Stimulated activated CD8-positive, alpha-beta memory T cell treated with anti-CD3 and anti-CD28 coated beads, Interleukin-15, amount 100 ng/mL, for 48 hours (primary cell): ENCODE measurements around the gene DHX34.
"Not testable (repeated sequence)": the region's sequence is repeated elsewhere in the genome, so short reads cannot be mapped to it uniquely, and the experiment has no call there.

Experiments
- DNase-seq, 2 donors: peaks; one replicate each; pipeline ENCODE4 v3.0.0-alpha.2; 2020; ENCODE audit warnings: low read depth in 2 of 2

DHX34 gene

DNA sequence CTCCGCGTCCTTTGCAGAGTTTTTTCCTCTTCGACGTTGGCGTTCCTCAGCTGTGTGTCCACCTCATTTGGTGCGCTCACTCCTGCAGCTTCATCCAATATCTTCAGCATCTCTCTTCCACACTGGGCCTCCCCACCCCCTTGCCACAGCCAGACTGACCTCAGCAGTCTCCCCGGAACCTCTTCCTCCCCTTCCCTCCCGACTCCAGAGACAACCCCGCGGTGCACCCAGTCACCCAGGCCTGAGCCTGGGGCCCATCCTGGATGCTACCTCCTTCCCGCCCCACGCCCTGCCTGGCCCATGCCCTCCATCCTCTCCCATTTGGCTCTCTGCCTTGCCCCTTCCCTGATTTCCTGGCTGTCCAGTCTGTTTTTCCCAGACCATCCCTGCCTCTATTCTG is 25.2 kb upstream of the DHX34 start:
- no peak for DNase-seq

DNA sequence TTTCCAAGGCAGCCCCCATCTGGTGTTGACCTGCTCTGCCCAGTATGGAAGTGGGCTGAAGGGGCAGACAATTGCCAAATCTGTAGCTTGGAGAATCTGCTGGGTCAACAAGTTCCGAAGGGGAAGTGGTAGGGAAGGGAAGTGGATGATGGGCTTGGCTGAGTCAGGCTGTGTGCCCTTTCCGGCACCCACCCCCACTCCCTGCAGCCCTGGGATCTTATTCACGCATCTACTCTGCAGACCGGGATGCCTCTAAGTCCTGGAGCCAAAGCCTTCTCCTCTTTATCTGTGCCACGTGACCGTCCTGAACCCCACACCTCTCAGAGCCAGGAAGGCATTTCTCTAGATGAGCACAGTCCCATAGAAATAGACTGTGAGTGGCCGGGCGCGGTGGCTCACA is 24.6 kb upstream of the DHX34 start:
- no peak for DNase-seq

DNA sequence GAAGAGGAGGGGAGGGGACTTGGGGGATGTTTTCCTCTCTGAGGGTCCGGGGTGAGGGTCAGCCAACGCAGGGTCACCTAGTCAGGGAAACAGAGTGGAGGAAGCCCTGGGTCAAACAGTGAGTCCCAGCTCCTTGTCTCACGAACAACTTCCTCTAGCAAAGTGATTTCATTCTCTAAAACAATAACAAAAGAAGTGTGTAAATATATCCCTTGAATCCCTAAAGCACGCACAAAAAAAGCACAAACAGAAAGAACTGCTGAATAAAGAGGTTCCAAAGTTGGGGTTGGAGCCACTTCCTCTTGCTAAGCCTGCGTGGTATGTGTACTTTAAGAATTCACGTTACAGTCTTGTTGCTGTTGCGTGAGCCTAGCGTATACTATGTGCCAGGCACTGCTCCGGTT is 18.6 kb upstream of the DHX34 start:
- no peak for DNase-seq

DNA sequence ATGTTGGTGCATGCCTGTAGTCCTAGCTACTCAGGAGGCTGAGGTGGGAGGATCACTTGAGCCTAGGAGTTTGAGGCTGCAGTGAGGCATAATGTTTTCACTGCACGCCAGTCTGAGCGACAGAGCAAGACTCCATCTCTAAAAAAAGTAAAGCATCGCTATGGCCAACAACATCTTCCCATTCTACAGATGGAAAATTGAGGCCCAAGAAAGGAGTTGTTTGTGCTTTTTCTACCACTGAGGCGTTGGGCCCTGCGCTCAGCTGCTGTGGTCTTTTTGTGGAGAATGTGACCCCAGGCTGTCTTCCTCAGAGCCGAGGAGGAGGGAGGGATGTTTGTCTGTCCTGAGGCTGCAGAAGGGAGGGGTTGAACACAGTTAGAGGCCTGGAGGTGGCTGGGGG is 17.6 kb upstream of the DHX34 start:
- no peak for DNase-seq

DNA sequence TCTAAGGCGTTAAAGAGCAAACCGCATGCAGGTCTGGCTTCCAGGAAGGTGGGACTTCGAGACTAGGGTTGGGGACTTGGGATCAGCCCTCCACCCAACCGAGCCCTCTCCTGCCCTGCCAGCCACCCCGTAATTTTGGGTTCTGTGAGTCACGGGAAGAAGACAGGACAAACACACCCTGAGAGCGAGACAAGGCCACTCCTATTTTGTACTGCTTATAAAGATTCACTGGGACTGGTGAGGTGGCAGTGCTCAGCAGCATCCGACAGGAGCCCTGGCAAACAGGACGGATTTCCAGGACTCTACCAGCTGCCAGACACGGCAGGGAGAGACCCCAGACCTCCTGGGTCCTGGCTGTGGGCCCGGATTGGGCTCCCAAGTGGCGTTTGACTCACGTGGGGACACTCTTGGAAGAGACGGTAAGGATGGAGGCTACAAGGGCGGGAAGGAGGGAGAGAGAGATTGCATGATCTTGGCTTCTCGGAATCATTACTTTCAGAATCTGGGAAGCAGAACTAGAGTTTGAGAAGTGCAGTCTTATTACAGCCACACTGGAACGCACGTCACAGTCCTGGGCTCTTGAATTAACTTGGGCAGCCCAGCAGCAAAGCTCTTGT is 17.1 kb upstream of the DHX34 start, which contains the start of gene C5AR2:
TSS of gene C5AR2 (plus strand) at position 245 of the 617 bp plus-strand sequence. CDS start 8,625 bp downstream, outside the sequence.
- no peak for DNase-seq

DNA sequence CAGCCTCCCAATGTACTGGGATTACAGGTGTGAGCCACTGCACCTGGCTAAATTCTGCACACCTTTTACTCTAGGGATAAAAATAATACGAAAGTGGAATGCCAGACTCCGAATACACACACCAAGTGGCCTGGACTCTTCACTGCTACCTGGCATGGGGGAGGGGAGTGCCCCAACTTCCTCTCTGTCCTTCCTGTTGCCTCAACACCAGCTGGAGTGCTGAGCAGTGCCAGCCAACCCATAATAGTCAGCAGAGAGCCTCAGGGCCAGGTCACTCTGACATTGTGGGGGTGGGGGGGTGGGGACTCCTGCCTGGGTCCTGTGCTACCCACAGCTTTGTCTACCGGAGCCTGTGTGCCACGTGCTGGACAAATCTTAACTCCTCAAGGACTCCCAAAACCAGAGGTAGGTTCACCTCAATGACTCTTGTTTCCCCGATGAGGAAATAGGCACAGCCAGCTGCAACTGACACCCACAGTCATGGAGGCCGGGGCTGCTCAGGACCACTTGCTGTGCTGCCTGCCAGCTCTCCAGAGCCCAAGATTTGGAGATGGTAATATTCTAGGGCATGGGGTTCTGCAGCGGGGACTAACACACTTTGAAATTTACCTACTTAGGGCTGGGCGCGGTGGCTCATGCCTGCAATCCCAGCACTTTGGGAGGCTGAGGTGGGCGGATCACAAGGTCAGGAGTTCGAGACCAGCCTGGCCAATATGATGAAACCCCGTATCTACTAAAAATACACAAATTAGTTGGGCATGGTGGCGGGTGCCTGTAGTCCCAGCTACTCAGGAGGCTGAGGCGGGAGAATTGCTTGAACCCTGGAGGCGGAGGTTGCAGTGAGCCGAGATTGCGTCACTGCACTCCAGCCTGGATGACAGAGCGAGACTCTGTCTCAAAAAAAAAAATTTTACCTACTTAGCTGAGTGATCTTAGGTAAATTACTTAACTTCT is 12.1 kb upstream of the DHX34 start:
- not testable (repeated sequence) for DNase-seq

DNA sequence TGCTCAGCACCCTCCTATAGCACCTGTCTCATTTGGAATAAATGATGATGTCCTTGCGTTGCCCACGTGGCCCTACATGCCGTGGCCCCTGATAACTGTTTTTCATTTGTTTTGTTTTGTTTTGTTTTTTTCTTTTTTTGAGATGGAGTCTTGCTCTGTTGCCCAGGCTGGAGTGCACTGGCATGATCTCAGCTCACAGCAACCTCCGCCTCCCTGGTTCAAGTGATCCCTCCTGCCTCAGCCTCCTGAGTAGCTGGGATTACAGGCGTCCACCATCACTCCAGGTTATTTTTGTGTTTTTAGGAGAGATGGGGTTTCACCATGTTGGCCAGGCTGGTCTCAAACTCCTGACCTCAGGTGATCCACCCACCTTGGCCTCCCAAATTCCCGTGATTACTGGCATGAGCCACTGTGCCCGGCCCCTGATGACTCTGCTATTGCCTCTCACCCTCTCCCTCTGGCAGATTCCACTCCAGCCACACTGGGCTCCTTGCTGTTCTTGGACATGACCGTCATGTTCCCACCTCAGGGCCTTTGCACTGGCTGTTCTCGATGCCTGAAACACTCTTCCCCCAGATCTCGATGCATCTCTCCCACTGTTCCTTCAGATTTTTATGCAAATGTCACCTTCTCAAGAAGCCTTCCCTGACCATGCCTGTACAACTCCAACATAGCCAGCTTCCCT is 9.8 kb upstream of the DHX34 start:
- no peak for DNase-seq

DNA sequence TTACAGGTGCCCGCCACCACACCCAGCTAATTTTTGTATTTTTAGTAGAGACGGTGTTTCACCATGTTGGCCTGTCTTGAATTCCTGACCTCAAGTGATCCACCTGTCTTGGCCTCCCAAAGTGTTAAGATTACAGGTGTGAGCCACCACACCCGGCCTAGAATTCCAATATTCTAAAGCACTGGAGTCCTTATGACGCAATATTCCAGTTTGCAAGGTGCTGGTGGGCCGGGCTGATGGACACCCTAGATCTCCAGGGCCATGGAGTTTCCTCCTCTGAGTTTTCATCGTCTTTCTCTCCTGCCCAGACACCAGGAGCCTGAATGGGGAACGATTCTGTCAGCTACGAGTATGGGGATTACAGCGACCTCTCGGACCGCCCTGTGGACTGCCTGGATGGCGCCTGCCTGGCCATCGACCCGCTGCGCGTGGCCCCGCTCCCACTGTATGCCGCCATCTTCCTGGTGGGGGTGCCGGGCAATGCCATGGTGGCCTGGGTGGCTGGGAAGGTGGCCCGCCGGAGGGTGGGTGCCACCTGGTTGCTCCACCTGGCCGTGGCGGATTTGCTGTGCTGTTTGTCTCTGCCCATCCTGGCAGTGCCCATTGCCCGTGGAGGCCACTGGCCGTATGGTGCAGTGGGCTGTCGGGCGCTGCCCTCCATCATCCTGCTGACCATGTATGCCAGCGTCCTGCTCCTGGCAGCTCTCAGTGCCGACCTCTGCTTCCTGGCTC is 8.5 kb upstream of the DHX34 start:
- DNase-seq = no peak

DNA sequence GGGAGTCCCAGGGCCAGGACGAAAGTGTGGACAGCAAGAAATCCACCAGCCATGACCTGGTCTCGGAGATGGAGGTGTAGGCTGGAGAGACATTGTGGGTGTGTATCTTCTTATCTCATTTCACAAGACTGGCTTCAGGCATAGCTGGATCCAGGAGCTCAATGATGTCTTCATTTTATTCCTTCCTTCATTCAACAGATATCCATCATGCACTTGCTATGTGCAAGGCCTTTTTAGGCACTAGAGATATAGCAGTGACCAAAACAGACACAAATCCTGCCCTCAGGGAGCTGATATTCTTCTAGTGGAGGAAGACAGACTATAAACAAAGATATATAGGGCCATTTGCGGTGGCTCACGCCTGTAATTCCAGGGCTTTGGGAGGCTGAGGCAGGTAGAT is 7.4 kb upstream of the DHX34 start:
- no peak for DNase-seq

DNA sequence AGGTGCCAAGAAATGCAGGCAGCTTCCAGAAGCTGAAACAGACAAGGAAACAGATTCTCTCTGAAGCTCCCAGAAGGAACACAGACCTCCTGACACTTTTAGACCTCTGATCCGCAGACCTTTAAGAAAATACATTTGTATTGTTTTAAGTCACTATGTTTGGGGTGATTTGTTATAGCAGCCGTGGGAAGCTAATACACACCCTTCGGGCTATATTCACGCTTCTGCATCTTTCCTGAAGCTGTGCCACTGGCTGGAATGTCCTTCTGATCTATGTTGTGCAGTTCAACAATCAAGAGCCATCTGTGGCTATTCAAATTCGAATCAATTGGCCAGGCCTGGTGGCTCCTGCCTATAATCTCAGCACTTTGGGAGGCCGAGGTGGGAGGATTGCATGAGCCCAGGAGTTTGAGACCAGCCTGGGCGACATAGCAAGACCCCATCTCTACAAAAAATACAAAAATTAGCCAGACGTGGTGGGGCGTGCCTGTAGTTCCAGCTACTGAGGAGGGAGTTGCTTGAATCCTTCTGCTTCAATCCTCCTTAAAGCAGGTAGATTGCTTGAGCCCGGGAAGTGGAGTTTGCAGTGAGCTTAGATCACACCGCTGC is 5.8 kb upstream of the DHX34 start:
- DNase-seq = no peak

DNA sequence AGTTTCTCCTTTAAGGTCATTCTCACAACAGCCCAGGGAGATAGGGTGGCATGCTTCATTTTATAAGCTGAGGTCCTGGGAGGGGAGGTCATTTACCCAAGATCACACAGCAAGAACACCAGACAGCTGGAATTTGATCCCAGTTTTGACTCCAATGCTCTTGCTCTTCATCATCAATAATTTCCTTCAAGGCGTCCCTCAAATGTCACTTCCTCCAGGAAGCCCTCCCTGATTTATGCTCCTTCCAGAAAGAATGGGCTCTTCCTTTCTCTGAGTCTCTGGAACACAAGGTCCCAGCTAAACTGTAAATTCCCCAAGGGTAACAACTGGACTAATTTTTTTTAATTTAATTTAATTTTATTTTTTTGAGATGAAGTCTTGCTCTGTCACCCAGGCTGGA is 4.7 kb upstream of the DHX34 start:
- DNase-seq = no peak

DNA sequence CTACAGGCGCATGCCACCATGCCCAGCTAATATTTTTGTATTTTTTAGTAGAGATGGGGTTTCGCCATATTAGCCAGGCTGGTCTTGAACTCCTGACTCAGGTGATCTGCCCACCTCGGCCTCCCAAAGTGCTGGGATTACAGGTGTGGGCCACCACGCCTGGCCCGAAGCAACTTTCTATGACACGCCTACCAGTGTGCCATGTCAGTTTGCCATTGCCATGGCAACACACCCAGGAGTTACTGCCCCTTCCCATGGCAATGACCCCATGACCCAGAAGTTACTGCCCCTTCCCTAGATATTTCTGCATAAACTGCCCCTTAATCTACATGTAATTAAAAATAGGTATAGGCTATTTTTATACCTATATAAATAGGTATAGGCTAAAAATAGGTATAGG is 3.1 kb upstream of the DHX34 start:
- not testable (repeated sequence) for DNase-seq

DNA sequence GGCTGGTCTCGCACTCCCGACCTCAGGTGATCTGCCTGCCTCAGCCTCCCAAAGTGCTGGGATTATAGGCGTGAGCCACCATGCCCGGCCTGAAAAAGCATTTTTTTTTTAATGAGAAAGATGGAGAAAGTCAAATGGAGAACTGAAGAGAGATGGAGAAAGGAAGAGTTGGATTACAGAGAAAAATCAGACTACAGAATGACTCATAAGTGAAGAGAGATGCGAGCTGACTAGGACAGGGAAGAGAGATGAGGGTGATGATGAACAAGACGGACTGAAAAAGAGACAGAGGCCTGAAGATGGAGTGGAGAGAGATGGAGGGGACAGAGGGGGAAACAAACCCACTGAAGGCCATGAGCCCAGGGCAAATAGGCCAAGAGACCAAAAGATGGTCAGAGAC is 1.5 kb downstream of the DHX34 start:
- no peak for DNase-seq

DNA sequence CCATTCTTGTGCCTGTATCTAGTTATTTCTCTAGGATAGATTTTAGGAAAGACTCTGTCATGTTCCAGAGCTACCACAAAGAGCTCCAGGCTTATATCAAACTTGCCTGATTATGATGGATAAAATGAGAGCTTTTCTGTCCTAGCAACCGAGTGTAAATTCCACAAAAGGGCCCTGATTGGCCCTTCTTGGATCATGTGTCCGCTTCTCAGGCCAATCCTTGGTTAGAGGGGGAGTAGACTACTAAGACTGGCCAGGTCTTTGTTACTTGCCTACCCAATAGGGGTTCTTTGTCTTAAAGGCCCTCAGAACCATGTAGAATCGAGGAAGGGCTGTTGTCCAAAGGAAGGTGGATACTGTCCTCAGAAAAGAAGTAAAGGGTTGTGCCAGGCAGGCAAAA is 2.4 kb downstream of the DHX34 start:
- no peak for DNase-seq

DNA sequence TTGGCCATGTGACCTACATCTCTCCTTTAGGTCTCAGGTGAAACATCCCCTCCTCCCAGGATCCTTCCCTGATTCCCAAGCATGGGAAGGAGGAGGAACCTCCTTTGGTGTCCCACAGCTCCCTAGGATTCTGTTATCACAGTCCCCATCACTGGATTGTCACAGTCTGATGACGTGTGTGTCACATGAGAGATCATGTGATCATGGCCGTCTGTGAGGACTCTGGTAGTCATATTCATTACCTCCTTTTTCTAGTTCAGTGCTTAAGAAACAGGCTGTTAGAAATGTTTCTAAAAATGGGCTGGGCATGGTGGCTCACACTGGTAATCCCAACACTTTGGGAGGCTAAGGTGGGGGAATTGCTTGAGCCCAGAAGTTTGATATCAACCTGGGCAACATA is 3.0 kb downstream of the DHX34 start:
- no peak for DNase-seq

DNA sequence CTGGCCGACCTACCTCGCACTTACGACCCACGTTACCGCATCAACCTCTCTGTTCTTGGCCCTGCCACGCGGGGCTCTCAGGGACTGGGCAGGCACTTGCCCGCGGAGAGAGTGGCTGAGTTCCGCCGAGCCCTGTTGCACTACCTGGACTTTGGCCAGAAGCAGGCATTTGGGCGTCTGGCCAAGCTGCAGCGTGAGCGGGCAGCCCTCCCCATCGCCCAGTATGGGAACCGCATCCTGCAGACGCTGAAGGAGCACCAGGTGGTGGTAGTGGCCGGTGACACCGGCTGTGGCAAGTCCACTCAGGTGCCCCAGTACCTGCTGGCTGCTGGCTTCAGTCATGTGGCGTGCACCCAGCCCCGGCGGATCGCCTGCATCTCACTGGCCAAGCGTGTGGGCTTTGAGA is 4.2 kb downstream of the DHX34 start:
- DNase-seq = no peak

DNA sequence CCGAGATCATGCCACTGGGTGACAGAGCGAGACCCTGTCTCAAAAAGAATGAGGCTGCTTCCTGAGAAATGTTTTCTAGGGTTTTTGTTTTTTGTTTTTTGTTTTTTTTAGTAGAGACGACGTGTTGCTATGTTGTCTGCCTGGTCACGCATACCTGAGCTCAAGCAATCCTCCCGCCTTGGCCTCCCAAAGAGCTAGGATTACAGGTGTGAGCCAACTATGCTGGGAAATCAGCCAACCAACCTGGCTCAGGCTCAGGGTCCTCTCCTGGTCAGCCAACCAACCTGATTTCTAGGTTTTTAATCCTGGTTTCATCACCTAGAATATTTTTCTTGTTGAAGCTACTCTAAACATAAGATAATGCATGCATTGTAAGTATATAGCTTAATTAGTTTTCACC is 7.8 kb downstream of the DHX34 start:
- DNase-seq = no peak

DNA sequence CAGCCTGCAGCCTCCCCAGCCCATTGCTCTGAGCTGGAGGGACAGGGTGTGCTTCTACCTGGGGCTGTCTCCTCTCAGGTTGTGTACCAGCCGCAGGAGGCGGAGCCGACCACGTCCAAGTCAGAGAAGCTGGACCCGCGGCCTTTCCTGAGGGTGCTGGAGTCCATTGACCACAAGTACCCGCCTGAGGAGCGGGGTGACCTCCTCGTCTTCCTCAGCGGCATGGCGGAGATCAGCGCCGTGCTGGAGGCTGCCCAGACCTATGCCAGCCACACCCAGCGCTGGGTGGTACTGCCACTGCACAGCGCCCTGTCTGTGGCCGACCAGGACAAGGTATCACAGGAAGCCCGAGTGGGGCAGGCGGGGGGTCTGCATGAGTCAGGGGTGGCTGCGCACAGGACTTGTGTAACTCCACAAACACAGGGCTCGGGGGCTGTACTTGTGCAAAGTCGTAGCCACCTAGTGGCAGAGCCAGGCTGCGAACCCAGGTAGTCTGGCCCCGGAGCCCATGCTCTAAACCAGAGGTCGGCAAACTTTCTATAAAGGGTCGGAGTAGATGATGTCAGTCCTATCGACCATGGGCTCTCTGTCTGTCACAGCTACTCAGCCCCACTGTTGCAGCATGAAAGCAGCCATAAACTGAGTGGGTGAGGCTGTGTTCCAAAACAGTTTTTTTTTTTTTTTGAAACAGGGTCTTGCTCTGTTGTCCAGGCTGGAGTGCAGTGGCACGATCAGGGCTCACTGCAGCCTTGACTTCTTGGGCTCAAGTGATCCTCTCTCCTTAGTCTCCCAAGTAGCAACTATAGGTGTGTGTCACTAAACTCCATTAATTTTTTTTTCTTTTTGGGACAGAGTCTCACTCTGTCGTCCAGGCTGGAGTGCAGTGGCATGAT is 8.9 kb downstream of the DHX34 start:
- no peak for DNase-seq

DNA sequence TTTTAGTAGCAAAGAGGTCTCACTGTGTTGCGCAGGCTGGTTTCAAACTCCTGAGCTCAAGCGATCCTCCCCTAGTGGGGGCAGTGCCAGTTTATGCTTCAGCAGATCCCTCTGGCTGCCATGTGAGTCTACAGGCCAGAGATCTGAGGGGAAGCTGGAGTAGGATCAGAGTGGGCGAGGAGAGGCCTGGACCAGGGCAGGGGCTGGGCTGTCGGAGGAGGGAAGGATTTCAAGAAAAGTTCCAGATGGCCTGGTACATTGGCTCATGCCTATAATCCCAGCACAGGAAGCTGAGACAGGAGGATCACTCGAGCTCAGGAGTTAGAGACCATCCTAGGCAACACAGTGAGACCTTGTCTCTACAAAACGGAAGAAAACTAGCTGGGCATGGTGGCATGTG is 9.8 kb downstream of the DHX34 start:
- DNase-seq = no peak

DNA sequence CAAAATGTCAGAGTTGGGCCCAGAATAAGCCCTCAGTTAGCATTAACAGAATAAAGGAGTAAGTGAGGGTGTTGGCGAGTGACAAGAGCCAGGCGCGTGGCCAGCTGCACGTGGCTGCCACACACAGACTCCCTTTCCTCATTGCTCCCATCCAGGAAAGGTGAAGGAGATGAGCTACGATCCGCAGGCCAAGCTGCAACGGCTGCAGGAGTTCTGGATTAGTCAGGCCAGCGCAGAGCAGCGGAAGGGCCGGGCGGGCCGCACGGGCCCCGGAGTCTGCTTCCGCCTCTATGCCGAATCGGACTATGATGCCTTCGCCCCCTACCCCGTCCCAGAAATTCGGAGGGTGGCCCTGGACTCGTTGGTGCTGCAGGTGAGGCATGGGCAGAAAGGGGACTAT is 13.2 kb downstream of the DHX34 start:
- no peak for DNase-seq
